ENCODE data around the gene ZC3H18. TPM values are rescaled to one million over a fixed set of nuclear protein-coding genes. Genes with fewer than 3 reads are reported as not detected.

Gene ZC3H18
- polyA plus RNA-seq, 1 donor from 2014 or later: 12.8 TPM

GRCh38 chr16:88661468-88661867, 91.3 kb downstream of the ZC3H18 start:
- Histone ChIP-seq H3K9me2 (ENCODE audit: insufficient read depth, low read length) (no peaks in the 10 kb centered on the region), H3K4me2 (ENCODE audit: low read length) (peak overlapping the region; percentile 27), H2AFZ (ENCODE audit: low read depth, low read length) (no peak overlapping the region), H3K9me3 (ENCODE audit: low read length) (no peaks in the 10 kb centered on the region), H3K9ac (ENCODE audit: low read length) (no peak overlapping the region), H3K79me2 (replicated peaks; ENCODE audit: insufficient read depth, low read length) (peaks cover 28% of the 10 kb centered on the region), H4K20me1 (ENCODE audit: insufficient read depth) (no peaks in the 10 kb centered on the region), H3K27me3 (ENCODE audit: insufficient read depth, low read depth, low read length) (no peaks in the 10 kb centered on the region), H3K36me3 (ENCODE audit: insufficient read depth, low read length) (no peaks in the 10 kb centered on the region), H3F3A (ENCODE audit: insufficient read depth, low read length, poor library complexity, severe bottlenecking) (no peaks in the 10 kb centered on the region), H3K4me3 (ENCODE audit: low read length) (peak overlapping the region; percentile 94), H3K27ac (ENCODE audit: low read length) (no peak overlapping the region)
- TF ChIP-seq MXI1 (conservative IDR thresholded peaks at IDR 0.05; ENCODE audit: poor library complexity, severe bottlenecking): no peak
- TF ChIP-seq SMC3 (conservative IDR thresholded peaks at IDR 0.05; ENCODE audit: poor library complexity): no peak
- TF ChIP-seq EZH2 (IDR thresholded peaks at IDR 0.05; ENCODE audit: borderline replicate concordance, insufficient read depth, low read length, poor library complexity, severe bottlenecking): no peak
- TF ChIP-seq, protein P1, sequence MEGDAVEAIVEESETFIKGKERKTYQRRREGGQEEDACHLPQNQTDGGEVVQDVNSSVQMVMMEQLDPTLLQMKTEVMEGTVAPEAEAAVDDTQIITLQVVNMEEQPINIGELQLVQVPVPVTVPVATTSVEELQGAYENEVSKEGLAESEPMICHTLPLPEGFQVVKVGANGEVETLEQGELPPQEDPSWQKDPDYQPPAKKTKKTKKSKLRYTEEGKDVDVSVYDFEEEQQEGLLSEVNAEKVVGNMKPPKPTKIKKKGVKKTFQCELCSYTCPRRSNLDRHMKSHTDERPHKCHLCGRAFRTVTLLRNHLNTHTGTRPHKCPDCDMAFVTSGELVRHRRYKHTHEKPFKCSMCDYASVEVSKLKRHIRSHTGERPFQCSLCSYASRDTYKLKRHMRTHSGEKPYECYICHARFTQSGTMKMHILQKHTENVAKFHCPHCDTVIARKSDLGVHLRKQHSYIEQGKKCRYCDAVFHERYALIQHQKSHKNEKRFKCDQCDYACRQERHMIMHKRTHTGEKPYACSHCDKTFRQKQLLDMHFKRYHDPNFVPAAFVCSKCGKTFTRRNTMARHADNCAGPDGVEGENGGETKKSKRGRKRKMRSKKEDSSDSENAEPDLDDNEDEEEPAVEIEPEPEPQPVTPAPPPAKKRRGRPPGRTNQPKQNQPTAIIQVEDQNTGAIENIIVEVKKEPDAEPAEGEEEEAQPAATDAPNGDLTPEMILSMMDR (IDR thresholded peaks at IDR 0.05; ENCODE audit: poor library complexity, severe bottlenecking): no peak
- no peak for TF ChIP-seq EP300 (conservative IDR thresholded peaks at IDR 0.05; ENCODE audit: poor library complexity, severe bottlenecking)
- TF ChIP-seq POLR2AphosphoS5 (IDR thresholded peaks at IDR 0.05): no peak
- TF ChIP-seq TAF1 (IDR thresholded peaks at IDR 0.05; ENCODE audit: low read depth): no peak
- TF ChIP-seq RAD21 (conservative IDR thresholded peaks at IDR 0.05): no peak
- TF ChIP-seq, protein P2, sequence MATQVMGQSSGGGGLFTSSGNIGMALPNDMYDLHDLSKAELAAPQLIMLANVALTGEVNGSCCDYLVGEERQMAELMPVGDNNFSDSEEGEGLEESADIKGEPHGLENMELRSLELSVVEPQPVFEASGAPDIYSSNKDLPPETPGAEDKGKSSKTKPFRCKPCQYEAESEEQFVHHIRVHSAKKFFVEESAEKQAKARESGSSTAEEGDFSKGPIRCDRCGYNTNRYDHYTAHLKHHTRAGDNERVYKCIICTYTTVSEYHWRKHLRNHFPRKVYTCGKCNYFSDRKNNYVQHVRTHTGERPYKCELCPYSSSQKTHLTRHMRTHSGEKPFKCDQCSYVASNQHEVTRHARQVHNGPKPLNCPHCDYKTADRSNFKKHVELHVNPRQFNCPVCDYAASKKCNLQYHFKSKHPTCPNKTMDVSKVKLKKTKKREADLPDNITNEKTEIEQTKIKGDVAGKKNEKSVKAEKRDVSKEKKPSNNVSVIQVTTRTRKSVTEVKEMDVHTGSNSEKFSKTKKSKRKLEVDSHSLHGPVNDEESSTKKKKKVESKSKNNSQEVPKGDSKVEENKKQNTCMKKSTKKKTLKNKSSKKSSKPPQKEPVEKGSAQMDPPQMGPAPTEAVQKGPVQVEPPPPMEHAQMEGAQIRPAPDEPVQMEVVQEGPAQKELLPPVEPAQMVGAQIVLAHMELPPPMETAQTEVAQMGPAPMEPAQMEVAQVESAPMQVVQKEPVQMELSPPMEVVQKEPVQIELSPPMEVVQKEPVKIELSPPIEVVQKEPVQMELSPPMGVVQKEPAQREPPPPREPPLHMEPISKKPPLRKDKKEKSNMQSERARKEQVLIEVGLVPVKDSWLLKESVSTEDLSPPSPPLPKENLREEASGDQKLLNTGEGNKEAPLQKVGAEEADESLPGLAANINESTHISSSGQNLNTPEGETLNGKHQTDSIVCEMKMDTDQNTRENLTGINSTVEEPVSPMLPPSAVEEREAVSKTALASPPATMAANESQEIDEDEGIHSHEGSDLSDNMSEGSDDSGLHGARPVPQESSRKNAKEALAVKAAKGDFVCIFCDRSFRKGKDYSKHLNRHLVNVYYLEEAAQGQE (IDR thresholded peaks at IDR 0.05; ENCODE audit: borderline replicate concordance): no peak

DNA sequence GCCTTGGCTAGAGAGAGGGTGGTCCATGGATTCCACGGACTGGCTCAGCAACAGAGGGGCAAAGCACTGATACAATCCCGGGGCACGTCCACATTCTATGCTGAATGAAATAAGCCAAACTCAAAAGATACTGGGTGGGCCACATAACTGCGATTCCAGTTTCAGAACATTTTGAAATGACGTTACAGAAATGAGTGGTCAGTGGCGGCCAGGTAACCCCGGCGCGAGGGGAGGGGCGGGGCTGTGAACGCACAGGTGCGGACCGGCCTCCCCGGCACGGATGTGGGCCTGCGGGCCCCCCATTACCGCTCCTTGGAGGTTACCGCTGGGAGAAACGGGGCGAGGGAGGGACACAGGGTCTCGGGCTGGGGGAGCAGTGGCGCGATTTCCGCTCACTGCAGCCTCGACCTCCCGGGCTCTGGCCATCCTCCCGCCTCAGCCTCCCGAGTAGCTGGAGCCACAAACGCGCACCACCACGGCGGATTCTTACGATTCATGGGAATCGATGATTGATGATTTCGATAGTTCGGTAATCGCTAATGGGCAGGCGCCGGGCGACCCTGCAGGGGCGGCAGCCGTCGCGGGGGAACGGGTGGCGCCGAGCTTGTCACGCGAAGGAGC, 92.1 kb downstream of the ZC3H18 start:
- H3K4me3 ChIP-seq (ENCODE audit: low read length): peak overlapping the region; percentile 94
- no peaks in the 10 kb centered on the region for H3K36me3 ChIP-seq (ENCODE audit: insufficient read depth, low read length)
- H3F3A ChIP-seq (ENCODE audit: insufficient read depth, low read length, poor library complexity, severe bottlenecking): no peaks in the 10 kb centered on the region
- peaks cover 28% of the 10 kb centered on the region for H3K79me2 ChIP-seq (replicated peaks; ENCODE audit: insufficient read depth, low read length)
- H3K27ac ChIP-seq (ENCODE audit: low read length): peak overlapping the region; percentile 94
- no peak overlapping the region for H2AFZ ChIP-seq (ENCODE audit: low read depth, low read length)
- peak overlapping the region; percentile 97 for H3K9ac ChIP-seq (ENCODE audit: low read length)
- H3K4me2 ChIP-seq (ENCODE audit: low read length): peak overlapping the region; percentile 27
- no peaks in the 10 kb centered on the region for H3K27me3 ChIP-seq (ENCODE audit: insufficient read depth, low read depth, low read length)
- H3K9me2 ChIP-seq (ENCODE audit: insufficient read depth, low read length): no peaks in the 10 kb centered on the region
- no peaks in the 10 kb centered on the region for H4K20me1 ChIP-seq (ENCODE audit: insufficient read depth)
- H3K9me3 ChIP-seq (ENCODE audit: low read length): no peaks in the 10 kb centered on the region
- TF ChIP-seq, protein P2 (IDR thresholded peaks at IDR 0.05; ENCODE audit: borderline replicate concordance): peak; percentile 12
- TF ChIP-seq EP300 (conservative IDR thresholded peaks at IDR 0.05; ENCODE audit: poor library complexity, severe bottlenecking): no peak
